ENCODE results near the gene TBC1D4. TPM values are rescaled to one million over a fixed set of nuclear protein-coding genes. Genes with fewer than 3 reads are reported as not detected.

The TBC1D4 gene
- total RNA-seq, 2 donors from 2014 or later = 16.7 to 27.9 TPM

DNA sequence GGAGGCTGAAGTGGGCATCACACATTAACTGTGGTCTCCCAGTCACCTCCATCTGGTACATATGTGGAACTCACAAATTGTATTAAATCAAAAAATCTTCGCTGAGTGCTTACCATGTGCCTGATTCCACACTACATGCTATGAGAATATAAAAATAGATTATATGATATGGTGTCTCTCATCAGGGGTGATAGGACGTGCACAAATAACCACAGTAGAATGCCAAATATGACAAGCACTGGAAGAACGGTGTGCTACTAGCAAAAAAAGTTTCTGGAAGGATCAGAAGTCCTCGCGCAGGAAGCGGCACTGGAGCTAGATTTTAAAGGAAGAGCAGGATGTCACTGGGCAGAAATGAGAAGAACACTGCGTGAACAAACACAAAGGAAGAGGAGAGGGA is 62.3 kb downstream of the TBC1D4 start:
- TF ChIP-seq CTCF (IDR thresholded peaks at IDR 0.05) = no peak
- Histone ChIP-seq H3K4me3 (no peak overlapping the region), H3K4me1 (no peaks in the 10 kb centered on the region), H3K9me3 (no peaks in the 10 kb centered on the region), H3K27me3 (no peaks in the 10 kb centered on the region), H3K27ac (no peak overlapping the region), H3K36me3 (no peaks in the 10 kb centered on the region), H3K9ac (ENCODE audit: low read depth in 2 of 2, low read length in 2 of 2) (no peak overlapping the region)
- no peak for DNase-seq
- intact Hi-C loops (cut with DNase I) = no loop called here

- Histone ChIP-seq H3K36me3 (no peaks in the 10 kb centered on the region), H3K27ac (no peak overlapping the region), H3K4me3 (no peak overlapping the region), H3K27me3 (no peaks in the 10 kb centered on the region), H3K9ac (ENCODE audit: low read depth in 2 of 2, low read length in 2 of 2) (no peak overlapping the region), H3K9me3 (no peaks in the 10 kb centered on the region), H3K4me1 (no peaks in the 10 kb centered on the region)
- DNase-seq = no peak
- no peak for TF ChIP-seq CTCF (IDR thresholded peaks at IDR 0.05)
- intact Hi-C loops (cut with DNase I) = no loop called here
Measured at GRCh38 chr13:75418997-75419396, 63.0 kb downstream of the TBC1D4 start.

- no peaks in the 10 kb centered on the region for H3K27me3 ChIP-seq
- DNase-seq = no peak
- no peaks in the 10 kb centered on the region for H3K4me1 ChIP-seq
- intact Hi-C loops (cut with DNase I) = no loop called here
- H3K9ac ChIP-seq (ENCODE audit: low read depth in 2 of 2, low read length in 2 of 2) = no peak overlapping the region
- no peaks in the 10 kb centered on the region for H3K9me3 ChIP-seq
- TF ChIP-seq CTCF (IDR thresholded peaks at IDR 0.05) = no peak
- H3K36me3 ChIP-seq = no peaks in the 10 kb centered on the region
- H3K4me3 ChIP-seq = no peak overlapping the region
- no peak overlapping the region for H3K27ac ChIP-seq
Measured at GRCh38 chr13:75418186-75418843, 63.7 kb downstream of the TBC1D4 start.

DNA sequence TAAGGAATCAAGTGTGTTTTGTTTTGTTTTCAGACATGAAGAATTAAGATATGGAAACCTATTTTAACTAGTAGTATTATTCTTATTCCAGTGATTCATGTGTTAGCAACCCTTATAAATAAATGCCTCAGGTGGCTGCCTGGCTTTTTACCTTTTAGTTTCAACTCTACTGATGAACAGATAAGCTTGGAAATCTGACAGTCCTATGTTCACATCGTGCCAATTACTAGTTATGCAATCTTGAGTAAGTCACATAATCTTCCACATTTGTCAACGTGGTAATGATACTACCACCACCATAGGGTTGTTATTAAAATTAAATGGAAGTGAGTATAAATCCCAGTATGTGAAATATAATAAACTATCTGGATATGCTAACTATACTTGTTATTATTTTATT is 64.3 kb downstream of the TBC1D4 start:
- Histone ChIP-seq H3K27me3 (no peaks in the 10 kb centered on the region), H3K4me1 (no peaks in the 10 kb centered on the region), H3K36me3 (no peaks in the 10 kb centered on the region), H3K9ac (ENCODE audit: low read depth in 2 of 2, low read length in 2 of 2) (no peak overlapping the region), H3K4me3 (no peak overlapping the region), H3K9me3 (no peaks in the 10 kb centered on the region), H3K27ac (no peak overlapping the region)
- TF ChIP-seq CTCF (IDR thresholded peaks at IDR 0.05) = no peak
- intact Hi-C loops (cut with DNase I) = no loop called here
- no peak for DNase-seq

- Histone ChIP-seq H3K27me3 (no peaks in the 10 kb centered on the region), H3K9me3 (no peaks in the 10 kb centered on the region), H3K4me3 (no peak overlapping the region), H3K4me1 (no peaks in the 10 kb centered on the region), H3K27ac (no peak overlapping the region), H3K9ac (ENCODE audit: low read depth in 2 of 2, low read length in 2 of 2) (no peak overlapping the region), H3K36me3 (no peaks in the 10 kb centered on the region)
- intact Hi-C loops (cut with DNase I) = no loop called here
- TF ChIP-seq CTCF (IDR thresholded peaks at IDR 0.05) = no peak
- DNase-seq = no peak
Measured at GRCh38 chr13:75417012-75417384, 65.0 kb downstream of the TBC1D4 start.

All from colonic mucosa (tissue), 4 donors.